HEK293 (cell line): ENCODE measurements around the gene UBE2V1.

Source experiments
- CTCF ChIA-PET: fragments of 350-600 bp; formaldehyde crosslinking; extraction: SDS; loops from one replicate; lab custom pipeline; 2021; ENCODE audit warnings: antibody characterized with exemption; lab: Yijun Ruan, JAX
- POLR2A ChIA-PET: fragments of 300-600 bp; formaldehyde crosslinking; extraction: SDS; loops from one replicate; lab custom pipeline; 2020; ENCODE audit warnings: antibody characterized with exemption, inconsistent platforms; lab: Yijun Ruan, JAX
- H3K27ac ChIP-seq: fragments of 200-500 bp; sonication (Bioruptor generic); 2 replicates; pipeline ENCODE4 v1.5.1; 2014; ENCODE audit warnings: low read depth, low read length, control low read depth, inconsistent platforms; ENCODE audit errors: extremely low read depth
- H3K36me3 ChIP-seq, 2 experiments: fragments of 200-500 bp in 1 of 2; sonication (Bioruptor generic) in 1 of 2; 1 replicate in 1 of 2; 2 replicates in 1 of 2; pipeline ENCODE4 v1.5.1; 2014 to 2017; ENCODE audit warnings: inconsistent platforms in 2 of 2, low read length in 2 of 2; ENCODE audit not compliant: control insufficient read depth in 2 of 2, insufficient read depth in 1 of 2
- H3K4me1 ChIP-seq: fragments of 200-500 bp; sonication (Bioruptor generic); 2 replicates; pipeline ENCODE4 v1.5.1; 2014; ENCODE audit warnings: mild to moderate bottlenecking, low read length, inconsistent platforms; ENCODE audit not compliant: control insufficient read depth, insufficient read depth
- H3K4me3 ChIP-seq: 2 replicates; pipeline ENCODE4 v1.5.1; 2011; ENCODE audit warnings: low read depth, mild to moderate bottlenecking, control low read depth, low read length, moderate library complexity
- H3K9me3 ChIP-seq: fragments of 200-500 bp; sonication (Bioruptor generic); 2 replicates; pipeline ENCODE4 v1.5.1; 2014; ENCODE audit warnings: low read depth, low read length, inconsistent platforms; ENCODE audit not compliant: control insufficient read depth, insufficient read depth
- GFI1B ChIP-seq: fragments of 450-650 bp; formaldehyde crosslinking; IDR thresholded peaks from 2 replicates; pipeline ENCODE4 v1.5.1; 2016; ENCODE audit warnings: missing biosample characterization, missing genetic modification characterization
- MZF1 ChIP-seq: fragments of 450-650 bp; formaldehyde crosslinking; IDR thresholded peaks from 2 replicates; pipeline ENCODE4 v1.5.1; 2017; ENCODE audit warnings: missing biosample characterization, missing genetic modification characterization, borderline replicate concordance
- ZBTB8A ChIP-seq: fragments of 450-650 bp; formaldehyde crosslinking; IDR thresholded peaks from 2 replicates; pipeline ENCODE4 v1.5.1; 2016; ENCODE audit warnings: missing biosample characterization, missing genetic modification characterization
- ZNF112 ChIP-seq: fragments of 450-650 bp; formaldehyde crosslinking; IDR thresholded peaks from 2 replicates; pipeline ENCODE4 v1.5.0; 2017; ENCODE audit warnings: missing biosample characterization, missing genetic modification characterization
- ZNF138 ChIP-seq: fragments of 450-650 bp; formaldehyde crosslinking; IDR thresholded peaks from 2 replicates; pipeline ENCODE4 v1.5.1; 2016; ENCODE audit warnings: missing biosample characterization, missing genetic modification characterization, borderline replicate concordance
- ZNF184 ChIP-seq: fragments of 450-650 bp; IDR thresholded peaks from 2 replicates; pipeline ENCODE4 v1.5.1; 2018; ENCODE audit warnings: missing biosample characterization, mild to moderate bottlenecking, missing genetic modification characterization
- ZNF510 ChIP-seq: fragments of 450-650 bp; formaldehyde crosslinking; IDR thresholded peaks from 2 replicates; pipeline ENCODE4 v1.5.1; 2018; ENCODE audit warnings: mild to moderate bottlenecking, missing genetic modification characterization, missing biosample characterization; ENCODE audit not compliant: insufficient replicate concordance
- ZNF549 ChIP-seq: fragments of 450-650 bp; IDR thresholded peaks from 2 replicates; pipeline ENCODE4 v1.5.1; 2018; ENCODE audit warnings: missing biosample characterization, missing genetic modification characterization, mild to moderate bottlenecking, inconsistent platforms, moderate library complexity
- ZNF560 ChIP-seq: fragments of 450-650 bp; formaldehyde crosslinking; IDR thresholded peaks from 2 replicates; pipeline ENCODE4 v1.5.1; 2017; ENCODE audit warnings: missing biosample characterization, missing genetic modification characterization, borderline replicate concordance
- ZNF585B ChIP-seq: fragments of 450-650 bp; formaldehyde crosslinking; IDR thresholded peaks from 2 replicates; pipeline ENCODE4 v1.5.1; 2016; ENCODE audit warnings: missing biosample characterization, missing genetic modification characterization
- ZNF624 ChIP-seq: fragments of 450-650 bp; formaldehyde crosslinking; IDR thresholded peaks from 2 replicates; pipeline ENCODE4 v1.5.1; 2017; ENCODE audit warnings: missing biosample characterization, missing genetic modification characterization
- ZNF768 ChIP-seq: fragments of 450-650 bp; formaldehyde crosslinking; IDR thresholded peaks from 2 replicates; pipeline ENCODE4 v1.5.1; 2018; ENCODE audit warnings: missing biosample characterization, mild to moderate bottlenecking, missing genetic modification characterization
- ZNF777 ChIP-seq: fragments of 450-650 bp; formaldehyde crosslinking; IDR thresholded peaks from 2 replicates; pipeline ENCODE4 v1.5.1; 2017; ENCODE audit warnings: missing biosample characterization, missing genetic modification characterization, borderline replicate concordance
- TF ChIP-seq, protein P1 (sequence below): fragments of 450-650 bp; formaldehyde crosslinking; IDR thresholded peaks from 2 replicates; pipeline ENCODE4 v1.5.1; 2016; ENCODE audit warnings: missing biosample characterization, missing genetic modification characterization
- TF ChIP-seq, protein P2 (sequence below): fragments of 450-650 bp; formaldehyde crosslinking; IDR thresholded peaks from 2 replicates; pipeline ENCODE4 v1.5.1; 2016; ENCODE audit warnings: missing biosample characterization, missing genetic modification characterization
- TF ChIP-seq, protein P3 (sequence below): fragments of 450-650 bp; formaldehyde crosslinking; conservative IDR thresholded peaks from 2 replicates; pipeline ENCODE4 v1.5.1; 2016; ENCODE audit warnings: low read depth, missing biosample characterization, missing genetic modification characterization
- TF ChIP-seq, protein P4 (sequence below): fragments of 450-650 bp; formaldehyde crosslinking; IDR thresholded peaks from 2 replicates; pipeline ENCODE4 v1.5.1; 2016; ENCODE audit warnings: missing biosample characterization, missing genetic modification characterization, borderline replicate concordance

The UBE2V1 gene

DNA sequence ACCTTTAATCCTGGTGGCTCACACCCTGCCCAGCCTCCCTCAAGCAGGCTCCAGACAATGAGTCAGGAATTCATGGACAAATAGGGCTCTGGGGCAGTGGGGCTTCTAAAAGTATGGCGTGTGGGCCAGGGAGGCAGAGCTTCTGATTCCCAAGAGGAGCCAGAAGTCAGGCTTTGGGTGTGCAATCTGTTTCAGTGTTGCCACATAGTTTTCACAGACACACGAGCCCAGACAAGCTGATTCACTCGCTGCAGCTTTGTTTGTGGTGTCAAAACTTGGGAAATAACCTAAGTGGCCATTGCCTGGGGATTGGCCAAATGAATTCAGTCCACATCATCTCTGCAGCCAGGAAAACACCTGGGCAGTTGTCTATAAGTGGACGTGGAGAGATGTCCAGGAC, 31.4 kb upstream of the UBE2V1 start:
- Histone ChIP-seq H3K27ac (no peak overlapping the region), H3K36me3 (peaks cover 3 to 78% of the 10 kb centered on the region in 2 experiments; a peak in 2 of 3 replicates), H3K9me3 (no peaks in the 10 kb centered on the region), H3K4me3 (no peak overlapping the region), H3K4me1 (no peaks in the 10 kb centered on the region)
- POLR2A ChIA-PET = interaction anchor here (1.8 kb wide), 1 partner anchor 9 kb away, joined by 9 read pairs; the partner anchor contains the start of gene PEDS1
- CTCF ChIA-PET = interaction anchor here (0.6 to 1.2 kb wide), 5 partner anchors 8 to 326 kb away, joined by 3 to 9 read pairs (median 3); partner anchors contain the start of gene PEDS1
- TF ChIP-seq, protein P1, sequence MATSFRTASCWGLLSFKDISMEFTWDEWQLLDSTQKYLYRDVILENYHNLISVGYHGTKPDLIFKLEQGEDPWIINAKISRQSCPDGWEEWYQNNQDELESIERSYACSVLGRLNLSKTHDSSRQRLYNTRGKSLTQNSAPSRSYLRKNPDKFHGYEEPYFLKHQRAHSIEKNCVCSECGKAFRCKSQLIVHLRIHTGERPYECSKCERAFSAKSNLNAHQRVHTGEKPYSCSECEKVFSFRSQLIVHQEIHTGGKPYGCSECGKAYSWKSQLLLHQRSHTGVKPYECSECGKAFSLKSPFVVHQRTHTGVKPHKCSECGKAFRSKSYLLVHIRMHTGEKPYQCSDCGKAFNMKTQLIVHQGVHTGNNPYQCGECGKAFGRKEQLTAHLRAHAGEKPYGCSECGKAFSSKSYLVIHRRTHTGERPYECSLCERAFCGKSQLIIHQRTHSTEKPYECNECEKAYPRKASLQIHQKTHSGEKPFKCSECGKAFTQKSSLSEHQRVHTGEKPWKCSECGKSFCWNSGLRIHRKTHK (tag by site-specific recombination) = no peak
- TF ChIP-seq, protein P2, sequence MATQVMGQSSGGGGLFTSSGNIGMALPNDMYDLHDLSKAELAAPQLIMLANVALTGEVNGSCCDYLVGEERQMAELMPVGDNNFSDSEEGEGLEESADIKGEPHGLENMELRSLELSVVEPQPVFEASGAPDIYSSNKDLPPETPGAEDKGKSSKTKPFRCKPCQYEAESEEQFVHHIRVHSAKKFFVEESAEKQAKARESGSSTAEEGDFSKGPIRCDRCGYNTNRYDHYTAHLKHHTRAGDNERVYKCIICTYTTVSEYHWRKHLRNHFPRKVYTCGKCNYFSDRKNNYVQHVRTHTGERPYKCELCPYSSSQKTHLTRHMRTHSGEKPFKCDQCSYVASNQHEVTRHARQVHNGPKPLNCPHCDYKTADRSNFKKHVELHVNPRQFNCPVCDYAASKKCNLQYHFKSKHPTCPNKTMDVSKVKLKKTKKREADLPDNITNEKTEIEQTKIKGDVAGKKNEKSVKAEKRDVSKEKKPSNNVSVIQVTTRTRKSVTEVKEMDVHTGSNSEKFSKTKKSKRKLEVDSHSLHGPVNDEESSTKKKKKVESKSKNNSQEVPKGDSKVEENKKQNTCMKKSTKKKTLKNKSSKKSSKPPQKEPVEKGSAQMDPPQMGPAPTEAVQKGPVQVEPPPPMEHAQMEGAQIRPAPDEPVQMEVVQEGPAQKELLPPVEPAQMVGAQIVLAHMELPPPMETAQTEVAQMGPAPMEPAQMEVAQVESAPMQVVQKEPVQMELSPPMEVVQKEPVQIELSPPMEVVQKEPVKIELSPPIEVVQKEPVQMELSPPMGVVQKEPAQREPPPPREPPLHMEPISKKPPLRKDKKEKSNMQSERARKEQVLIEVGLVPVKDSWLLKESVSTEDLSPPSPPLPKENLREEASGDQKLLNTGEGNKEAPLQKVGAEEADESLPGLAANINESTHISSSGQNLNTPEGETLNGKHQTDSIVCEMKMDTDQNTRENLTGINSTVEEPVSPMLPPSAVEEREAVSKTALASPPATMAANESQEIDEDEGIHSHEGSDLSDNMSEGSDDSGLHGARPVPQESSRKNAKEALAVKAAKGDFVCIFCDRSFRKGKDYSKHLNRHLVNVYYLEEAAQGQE = no peak
- TF ChIP-seq MZF1 (tag by site-specific recombination) = peak; percentile 82; the same call in 1 of the 2 replicates
- no peak for TF ChIP-seq ZNF624 (tag by site-specific recombination)
- TF ChIP-seq ZNF549 (tag by site-specific recombination) = no peak
- TF ChIP-seq, protein P3, sequence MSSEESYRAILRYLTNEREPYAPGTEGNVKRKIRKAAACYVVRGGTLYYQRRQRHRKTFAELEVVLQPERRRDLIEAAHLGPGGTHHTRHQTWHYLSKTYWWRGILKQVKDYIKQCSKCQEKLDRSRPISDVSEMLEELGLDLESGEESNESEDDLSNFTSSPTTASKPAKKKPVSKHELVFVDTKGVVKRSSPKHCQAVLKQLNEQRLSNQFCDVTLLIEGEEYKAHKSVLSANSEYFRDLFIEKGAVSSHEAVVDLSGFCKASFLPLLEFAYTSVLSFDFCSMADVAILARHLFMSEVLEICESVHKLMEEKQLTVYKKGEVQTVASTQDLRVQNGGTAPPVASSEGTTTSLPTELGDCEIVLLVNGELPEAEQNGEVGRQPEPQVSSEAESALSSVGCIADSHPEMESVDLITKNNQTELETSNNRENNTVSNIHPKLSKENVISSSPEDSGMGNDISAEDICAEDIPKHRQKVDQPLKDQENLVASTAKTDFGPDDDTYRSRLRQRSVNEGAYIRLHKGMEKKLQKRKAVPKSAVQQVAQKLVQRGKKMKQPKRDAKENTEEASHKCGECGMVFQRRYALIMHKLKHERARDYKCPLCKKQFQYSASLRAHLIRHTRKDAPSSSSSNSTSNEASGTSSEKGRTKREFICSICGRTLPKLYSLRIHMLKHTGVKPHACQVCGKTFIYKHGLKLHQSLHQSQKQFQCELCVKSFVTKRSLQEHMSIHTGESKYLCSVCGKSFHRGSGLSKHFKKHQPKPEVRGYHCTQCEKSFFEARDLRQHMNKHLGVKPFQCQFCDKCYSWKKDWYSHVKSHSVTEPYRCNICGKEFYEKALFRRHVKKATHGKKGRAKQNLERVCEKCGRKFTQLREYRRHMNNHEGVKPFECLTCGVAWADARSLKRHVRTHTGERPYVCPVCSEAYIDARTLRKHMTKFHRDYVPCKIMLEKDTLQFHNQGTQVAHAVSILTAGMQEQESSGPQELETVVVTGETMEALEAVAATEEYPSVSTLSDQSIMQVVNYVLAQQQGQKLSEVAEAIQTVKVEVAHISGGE = no peak
- TF ChIP-seq ZBTB8A = no peak
- no peak for TF ChIP-seq GFI1B (tag by site-specific recombination)
- TF ChIP-seq, all 188 proteins: peak for 1

DNA sequence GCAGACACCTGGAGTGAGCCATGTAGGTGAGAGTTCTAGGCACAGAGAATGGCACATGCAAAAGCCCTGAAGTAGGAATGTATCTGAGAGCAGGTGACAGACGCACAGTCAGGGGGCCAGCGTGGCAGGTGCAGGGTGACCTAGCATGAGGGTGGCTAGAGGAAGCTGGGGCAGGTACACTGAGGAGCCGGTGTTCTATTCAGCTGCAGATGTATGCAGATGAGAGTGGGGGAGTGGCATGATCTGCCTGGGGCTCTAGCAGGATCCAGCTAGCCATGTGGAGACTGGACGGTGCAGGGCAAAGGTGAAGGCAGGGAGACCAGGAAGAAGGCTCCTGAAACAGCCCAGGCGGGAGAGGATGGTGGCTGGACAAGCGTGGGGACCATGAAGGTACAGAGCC, 29.9 kb upstream of the UBE2V1 start:
- ChIA-PET POLR2A (no interaction called here), CTCF (no interaction called here)
- no peaks in the 10 kb centered on the region for H3K9me3 ChIP-seq
- H3K27ac ChIP-seq = no peak overlapping the region
- no peak overlapping the region for H3K4me3 ChIP-seq
- H3K4me1 ChIP-seq = no peaks in the 10 kb centered on the region
- H3K36me3 ChIP-seq = peaks cover 3 to 75% of the 10 kb centered on the region in 2 experiments; a peak in 2 of 3 replicates
- no peak for TF ChIP-seq ZNF112
- no peak for TF ChIP-seq ZNF768 (tag by site-specific recombination)
- TF ChIP-seq, protein P4, sequence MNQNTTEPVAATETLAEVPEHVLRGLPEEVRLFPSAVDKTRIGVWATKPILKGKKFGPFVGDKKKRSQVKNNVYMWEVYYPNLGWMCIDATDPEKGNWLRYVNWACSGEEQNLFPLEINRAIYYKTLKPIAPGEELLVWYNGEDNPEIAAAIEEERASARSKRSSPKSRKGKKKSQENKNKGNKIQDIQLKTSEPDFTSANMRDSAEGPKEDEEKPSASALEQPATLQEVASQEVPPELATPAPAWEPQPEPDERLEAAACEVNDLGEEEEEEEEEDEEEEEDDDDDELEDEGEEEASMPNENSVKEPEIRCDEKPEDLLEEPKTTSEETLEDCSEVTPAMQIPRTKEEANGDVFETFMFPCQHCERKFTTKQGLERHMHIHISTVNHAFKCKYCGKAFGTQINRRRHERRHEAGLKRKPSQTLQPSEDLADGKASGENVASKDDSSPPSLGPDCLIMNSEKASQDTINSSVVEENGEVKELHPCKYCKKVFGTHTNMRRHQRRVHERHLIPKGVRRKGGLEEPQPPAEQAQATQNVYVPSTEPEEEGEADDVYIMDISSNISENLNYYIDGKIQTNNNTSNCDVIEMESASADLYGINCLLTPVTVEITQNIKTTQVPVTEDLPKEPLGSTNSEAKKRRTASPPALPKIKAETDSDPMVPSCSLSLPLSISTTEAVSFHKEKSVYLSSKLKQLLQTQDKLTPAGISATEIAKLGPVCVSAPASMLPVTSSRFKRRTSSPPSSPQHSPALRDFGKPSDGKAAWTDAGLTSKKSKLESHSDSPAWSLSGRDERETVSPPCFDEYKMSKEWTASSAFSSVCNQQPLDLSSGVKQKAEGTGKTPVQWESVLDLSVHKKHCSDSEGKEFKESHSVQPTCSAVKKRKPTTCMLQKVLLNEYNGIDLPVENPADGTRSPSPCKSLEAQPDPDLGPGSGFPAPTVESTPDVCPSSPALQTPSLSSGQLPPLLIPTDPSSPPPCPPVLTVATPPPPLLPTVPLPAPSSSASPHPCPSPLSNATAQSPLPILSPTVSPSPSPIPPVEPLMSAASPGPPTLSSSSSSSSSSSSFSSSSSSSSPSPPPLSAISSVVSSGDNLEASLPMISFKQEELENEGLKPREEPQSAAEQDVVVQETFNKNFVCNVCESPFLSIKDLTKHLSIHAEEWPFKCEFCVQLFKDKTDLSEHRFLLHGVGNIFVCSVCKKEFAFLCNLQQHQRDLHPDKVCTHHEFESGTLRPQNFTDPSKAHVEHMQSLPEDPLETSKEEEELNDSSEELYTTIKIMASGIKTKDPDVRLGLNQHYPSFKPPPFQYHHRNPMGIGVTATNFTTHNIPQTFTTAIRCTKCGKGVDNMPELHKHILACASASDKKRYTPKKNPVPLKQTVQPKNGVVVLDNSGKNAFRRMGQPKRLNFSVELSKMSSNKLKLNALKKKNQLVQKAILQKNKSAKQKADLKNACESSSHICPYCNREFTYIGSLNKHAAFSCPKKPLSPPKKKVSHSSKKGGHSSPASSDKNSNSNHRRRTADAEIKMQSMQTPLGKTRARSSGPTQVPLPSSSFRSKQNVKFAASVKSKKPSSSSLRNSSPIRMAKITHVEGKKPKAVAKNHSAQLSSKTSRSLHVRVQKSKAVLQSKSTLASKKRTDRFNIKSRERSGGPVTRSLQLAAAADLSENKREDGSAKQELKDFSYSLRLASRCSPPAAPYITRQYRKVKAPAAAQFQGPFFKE (tag by site-specific recombination) = no peak
- no peak for TF ChIP-seq ZNF777
- TF ChIP-seq ZNF585B (tag by site-specific recombination) = no peak
- TF ChIP-seq ZNF184 = no peak
- no peak for TF ChIP-seq ZNF510 (tag by site-specific recombination)
- TF ChIP-seq ZNF560 = no peak
- TF ChIP-seq ZNF138 (tag by site-specific recombination) = no peak
